ENCODE results near the gene ELF2.
"Not testable (repeated sequence)": the region's sequence is repeated elsewhere in the genome, so short reads cannot be mapped to it uniquely, and the experiment has no call there.

ELF2 gene

DNA sequence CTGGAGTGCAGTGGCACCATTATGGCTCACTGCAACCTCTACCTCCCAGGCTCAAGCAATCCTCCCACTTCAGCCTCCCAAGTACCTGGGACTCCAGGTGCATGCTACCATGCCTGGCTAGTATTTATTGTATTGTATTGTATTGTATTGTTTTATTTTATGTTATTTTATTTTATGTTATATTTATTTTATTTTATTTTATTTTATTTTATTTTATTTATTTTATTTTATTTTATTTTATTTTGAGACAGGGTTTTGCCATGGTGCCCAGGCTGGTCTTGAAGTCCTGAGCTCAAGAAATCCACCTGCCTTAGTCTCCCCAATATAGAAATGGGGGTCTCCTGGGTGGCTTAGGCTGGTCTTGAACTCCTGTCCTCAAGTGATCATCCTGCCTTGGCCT is 42.6 kb downstream of the ELF2 start:
- H3K36me3 ChIP-seq (ENCODE audit: control insufficient read depth, insufficient read depth, low read length, severe bottlenecking) = peaks cover 11% of the 10 kb centered on the region
- no peaks in the 10 kb centered on the region for H3K4me1 ChIP-seq (ENCODE audit: control insufficient read depth, insufficient read depth, low read length)

DNA sequence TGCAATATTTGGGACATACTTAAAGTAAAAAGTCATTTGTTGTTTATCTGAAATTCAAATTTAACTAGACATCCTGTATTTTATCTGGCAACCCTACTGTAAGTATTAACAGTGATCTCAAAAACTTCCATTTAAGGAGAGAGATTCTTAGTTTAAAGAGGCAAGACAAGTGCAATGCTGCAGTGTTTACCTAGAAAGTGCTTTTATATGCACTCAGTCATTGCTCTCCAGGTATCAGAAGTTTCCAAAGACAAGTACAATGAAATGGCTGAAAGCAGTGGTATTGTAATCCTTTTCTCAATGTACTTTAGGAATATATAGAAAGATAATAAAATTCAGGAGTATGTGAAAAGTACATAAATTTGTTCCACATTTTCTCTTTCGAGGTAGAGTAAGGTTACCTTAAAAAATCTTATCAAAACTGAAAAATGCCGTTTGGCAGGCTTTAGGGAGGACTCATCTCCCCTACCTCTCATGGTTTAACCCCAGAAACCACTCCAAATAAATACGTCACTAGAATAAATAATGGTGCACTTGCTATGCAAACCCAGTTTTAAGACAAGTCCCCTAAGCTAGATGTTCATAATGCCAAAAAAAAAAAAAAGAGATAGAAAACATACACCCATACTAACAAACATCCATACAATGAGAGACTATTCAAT is 45.7 kb downstream of the ELF2 start:
- Histone ChIP-seq H3K9ac (ENCODE audit: low read length) (no peak overlapping the region), H3K4me3 (ENCODE audit: low read length) (no peak overlapping the region), H3K27me3 (replicated peaks; ENCODE audit: control insufficient read depth, insufficient read depth, low read length) (no peaks in the 10 kb centered on the region), H3K9me3 (ENCODE audit: control insufficient read depth, low read length) (no peaks in the 10 kb centered on the region), H3K4me1 (ENCODE audit: control insufficient read depth, insufficient read depth, low read length) (no peaks in the 10 kb centered on the region), H3K36me3 (ENCODE audit: control insufficient read depth, insufficient read depth, low read length, severe bottlenecking) (peaks cover 6% of the 10 kb centered on the region)
- no peak for DNase-seq (ENCODE audit: low read depth)

More for the DNA sequence above, 42.6 kb downstream of the ELF2 start:
- H3K27me3 ChIP-seq (replicated peaks; ENCODE audit: control insufficient read depth, insufficient read depth, low read length) = no peaks in the 10 kb centered on the region
- no peak overlapping the region for H3K9ac ChIP-seq (ENCODE audit: low read length)
- H3K9me3 ChIP-seq (ENCODE audit: control insufficient read depth, low read length) = no peaks in the 10 kb centered on the region
- H3K4me3 ChIP-seq (ENCODE audit: low read length) = no peak overlapping the region
- DNase-seq (ENCODE audit: low read depth) = no peak

DNA sequence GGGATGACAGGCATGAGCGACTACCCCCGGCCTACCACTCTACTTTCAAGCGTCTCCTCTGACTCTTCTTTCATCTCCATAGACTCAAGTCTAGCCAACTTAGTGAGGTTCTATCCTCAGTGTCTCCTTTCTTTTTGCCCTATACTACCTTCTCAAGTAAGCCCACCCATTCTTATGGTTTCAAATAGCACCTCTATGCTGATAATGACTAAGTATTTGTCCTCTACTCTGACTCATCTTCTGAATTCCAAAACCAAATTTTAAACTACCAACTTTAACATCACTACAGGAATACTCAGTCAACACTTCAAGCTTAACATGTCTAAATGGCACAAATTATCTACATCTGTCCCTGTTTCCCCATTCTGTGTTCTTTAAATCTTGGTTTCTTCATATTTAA is 47.8 kb downstream of the ELF2 start:
- Histone ChIP-seq H3K9ac (ENCODE audit: low read length) (no peak overlapping the region), H3K36me3 (ENCODE audit: control insufficient read depth, insufficient read depth, low read length, severe bottlenecking) (peaks cover 6% of the 10 kb centered on the region), H3K27me3 (replicated peaks; ENCODE audit: control insufficient read depth, insufficient read depth, low read length) (no peaks in the 10 kb centered on the region), H3K4me1 (ENCODE audit: control insufficient read depth, insufficient read depth, low read length) (no peaks in the 10 kb centered on the region), H3K9me3 (ENCODE audit: control insufficient read depth, low read length) (no peaks in the 10 kb centered on the region), H3K4me3 (ENCODE audit: low read length) (no peak overlapping the region)
- DNase-seq (ENCODE audit: low read depth) = no peak

DNA sequence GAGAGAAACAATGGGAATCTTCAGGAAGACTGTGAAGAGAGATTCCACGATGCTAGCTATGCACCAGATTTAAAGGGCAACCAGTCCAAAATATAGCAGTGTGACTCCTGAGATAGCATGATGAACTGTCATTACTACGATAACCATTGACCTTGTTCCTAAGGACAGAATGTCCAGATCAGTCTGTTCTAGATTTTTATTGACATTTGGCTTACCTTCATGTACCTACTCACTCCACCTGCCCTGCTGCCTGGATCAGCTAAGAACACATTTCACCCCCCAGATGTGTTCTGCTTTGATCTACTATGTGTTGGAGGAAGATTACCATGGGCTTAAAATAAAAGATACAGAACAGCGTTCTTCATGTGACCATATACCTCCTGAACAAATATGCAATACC is 50.1 kb downstream of the ELF2 start:
- Histone ChIP-seq H3K9ac (ENCODE audit: low read length) (no peak overlapping the region), H3K9me3 (ENCODE audit: control insufficient read depth, low read length) (no peaks in the 10 kb centered on the region), H3K27me3 (replicated peaks; ENCODE audit: control insufficient read depth, insufficient read depth, low read length) (no peaks in the 10 kb centered on the region), H3K4me3 (ENCODE audit: low read length) (no peak overlapping the region), H3K4me1 (ENCODE audit: control insufficient read depth, insufficient read depth, low read length) (no peaks in the 10 kb centered on the region), H3K36me3 (ENCODE audit: control insufficient read depth, insufficient read depth, low read length, severe bottlenecking) (no peaks in the 10 kb centered on the region)
- DNase-seq (ENCODE audit: low read depth) = no peak

DNA sequence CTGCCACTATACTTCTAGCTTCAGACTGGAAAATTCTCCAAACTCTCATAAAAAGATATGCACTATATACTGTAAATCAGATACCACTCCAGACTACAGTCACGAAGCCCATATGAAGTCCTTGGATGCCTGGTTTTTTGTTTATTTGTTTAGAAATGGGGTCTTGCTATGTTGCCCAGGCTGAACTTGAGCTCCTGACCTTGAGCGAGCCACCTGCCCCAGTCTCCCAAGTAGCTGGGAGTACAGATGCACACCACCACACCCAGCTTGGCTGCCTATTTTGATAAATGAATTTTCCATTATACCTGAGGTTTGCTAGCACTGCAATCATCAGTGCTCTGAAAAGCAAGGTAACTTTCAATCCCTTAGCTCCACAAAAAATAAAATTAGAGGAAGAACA is 53.1 kb downstream of the ELF2 start:
- no peak for DNase-seq (ENCODE audit: low read depth)
- H3K4me1 ChIP-seq (ENCODE audit: control insufficient read depth, insufficient read depth, low read length) = no peaks in the 10 kb centered on the region
- no peaks in the 10 kb centered on the region for H3K27me3 ChIP-seq (replicated peaks; ENCODE audit: control insufficient read depth, insufficient read depth, low read length)
- H3K9me3 ChIP-seq (ENCODE audit: control insufficient read depth, low read length) = no peaks in the 10 kb centered on the region
- no peaks in the 10 kb centered on the region for H3K36me3 ChIP-seq (ENCODE audit: control insufficient read depth, insufficient read depth, low read length, severe bottlenecking)
- no peak overlapping the region for H3K9ac ChIP-seq (ENCODE audit: low read length)
- no peak overlapping the region for H3K4me3 ChIP-seq (ENCODE audit: low read length)

DNA sequence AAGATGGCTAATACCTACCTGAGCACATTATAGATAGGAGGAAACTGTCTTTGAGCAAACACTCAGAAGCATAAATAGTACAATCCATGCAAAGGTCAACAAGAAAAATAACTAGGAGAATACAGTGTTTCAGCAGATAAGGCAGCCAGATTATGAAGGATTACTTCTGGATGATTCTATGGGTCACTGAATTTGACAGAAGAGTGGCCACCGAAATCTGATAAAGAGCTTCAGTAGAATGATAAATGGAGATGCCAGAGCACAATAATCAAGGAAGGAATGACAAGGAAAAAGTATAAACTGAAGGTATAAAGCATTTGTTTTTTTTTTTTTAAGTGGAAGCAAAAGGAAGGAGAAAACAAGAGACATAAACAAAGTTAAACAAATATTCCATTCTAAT is 58.7 kb downstream of the ELF2 start:
- H3K4me1 ChIP-seq (ENCODE audit: control insufficient read depth, insufficient read depth, low read length) = no peaks in the 10 kb centered on the region
- H3K4me3 ChIP-seq (ENCODE audit: low read length) = no peak overlapping the region
- no peaks in the 10 kb centered on the region for H3K36me3 ChIP-seq (ENCODE audit: control insufficient read depth, insufficient read depth, low read length, severe bottlenecking)
- no peaks in the 10 kb centered on the region for H3K27me3 ChIP-seq (replicated peaks; ENCODE audit: control insufficient read depth, insufficient read depth, low read length)
- H3K9ac ChIP-seq (ENCODE audit: low read length) = no peak overlapping the region
- no peak for DNase-seq (ENCODE audit: low read depth)
- no peaks in the 10 kb centered on the region for H3K9me3 ChIP-seq (ENCODE audit: control insufficient read depth, low read length)

DNA sequence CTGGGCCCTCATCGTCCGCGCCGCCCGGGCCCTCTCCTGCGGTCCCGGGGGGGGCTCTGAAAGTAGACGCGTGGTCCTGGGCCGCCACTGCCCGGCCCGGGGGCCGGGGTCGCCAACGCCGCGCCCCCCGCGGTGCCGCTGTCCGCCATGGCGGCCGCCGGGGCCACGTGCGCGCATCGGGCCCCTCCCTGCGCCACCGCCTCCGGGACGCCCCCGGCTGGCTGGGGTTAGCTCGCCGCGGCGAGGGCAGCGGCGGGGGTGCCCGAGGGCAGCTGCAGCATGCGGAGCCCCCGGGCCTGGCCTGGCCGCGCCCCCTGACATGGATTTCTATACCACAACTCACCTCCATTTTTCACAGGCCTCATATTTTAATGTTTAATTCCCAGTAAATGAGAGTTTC is 61.8 kb downstream of the ELF2 start:
- no peaks in the 10 kb centered on the region for H3K27me3 ChIP-seq (replicated peaks; ENCODE audit: control insufficient read depth, insufficient read depth, low read length)
- H3K9ac ChIP-seq (ENCODE audit: low read length) = no peak overlapping the region
- no peaks in the 10 kb centered on the region for H3K36me3 ChIP-seq (ENCODE audit: control insufficient read depth, insufficient read depth, low read length, severe bottlenecking)
- DNase-seq (ENCODE audit: low read depth) = no peak
- no peaks in the 10 kb centered on the region for H3K9me3 ChIP-seq (ENCODE audit: control insufficient read depth, low read length)
- H3K4me3 ChIP-seq (ENCODE audit: low read length) = no peak overlapping the region
- no peaks in the 10 kb centered on the region for H3K4me1 ChIP-seq (ENCODE audit: control insufficient read depth, insufficient read depth, low read length)

DNA sequence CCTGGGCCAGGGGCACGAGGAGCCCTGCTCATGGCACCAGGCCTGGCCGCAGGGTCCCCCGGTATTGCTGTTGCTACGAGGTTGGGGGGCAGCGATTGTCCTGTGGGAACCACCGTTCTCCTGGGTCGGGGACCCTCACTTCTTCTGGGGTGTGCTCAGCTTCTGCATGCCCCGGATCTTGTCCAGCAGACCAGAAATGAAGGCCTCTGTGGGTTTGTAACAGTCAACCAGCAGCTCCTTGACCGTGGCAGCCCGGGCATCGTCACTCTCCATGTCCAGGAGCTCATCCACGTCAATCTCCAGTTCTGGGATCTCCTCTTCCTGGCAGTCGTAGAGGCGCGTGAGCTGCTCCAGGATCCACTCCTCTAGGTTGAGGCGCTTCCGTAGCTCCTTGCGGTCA is 62.2 kb downstream of the ELF2 start:
- not testable (repeated sequence) for H3K27me3 ChIP-seq (replicated peaks; ENCODE audit: control insufficient read depth, insufficient read depth, low read length); H3K4me1 ChIP-seq (ENCODE audit: control insufficient read depth, insufficient read depth, low read length); H3K9me3 ChIP-seq (ENCODE audit: control insufficient read depth, low read length); H3K36me3 ChIP-seq (ENCODE audit: control insufficient read depth, insufficient read depth, low read length, severe bottlenecking); DNase-seq (ENCODE audit: low read depth); H3K9ac ChIP-seq (ENCODE audit: low read length); H3K4me3 ChIP-seq (ENCODE audit: low read length)

DNA sequence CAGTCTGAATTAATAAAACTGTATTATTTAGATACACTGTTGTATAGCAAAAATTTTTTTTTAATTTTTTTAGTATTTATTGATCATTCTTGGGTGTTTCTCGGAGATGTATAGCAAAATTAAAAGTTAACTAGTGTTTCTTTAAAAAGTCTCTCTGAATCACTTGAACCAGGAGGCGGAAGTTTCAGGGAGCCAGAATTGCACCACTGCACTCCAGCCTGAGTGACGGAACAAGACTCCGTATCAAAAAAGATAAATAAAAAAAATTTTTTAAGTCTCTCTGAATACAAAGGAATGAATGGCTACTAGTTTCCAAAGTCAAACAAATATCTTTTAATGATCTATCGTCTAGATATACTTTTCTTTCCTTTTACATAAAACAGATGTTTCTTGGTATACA is 64.4 kb downstream of the ELF2 start:
- Histone ChIP-seq H3K9me3 (ENCODE audit: control insufficient read depth, low read length) (no peaks in the 10 kb centered on the region), H3K4me1 (ENCODE audit: control insufficient read depth, insufficient read depth, low read length) (no peaks in the 10 kb centered on the region), H3K4me3 (ENCODE audit: low read length) (no peak overlapping the region), H3K9ac (ENCODE audit: low read length) (no peak overlapping the region), H3K36me3 (ENCODE audit: control insufficient read depth, insufficient read depth, low read length, severe bottlenecking) (no peaks in the 10 kb centered on the region), H3K27me3 (replicated peaks; ENCODE audit: control insufficient read depth, insufficient read depth, low read length) (no peaks in the 10 kb centered on the region)
- DNase-seq (ENCODE audit: low read depth) = no peak

DNA sequence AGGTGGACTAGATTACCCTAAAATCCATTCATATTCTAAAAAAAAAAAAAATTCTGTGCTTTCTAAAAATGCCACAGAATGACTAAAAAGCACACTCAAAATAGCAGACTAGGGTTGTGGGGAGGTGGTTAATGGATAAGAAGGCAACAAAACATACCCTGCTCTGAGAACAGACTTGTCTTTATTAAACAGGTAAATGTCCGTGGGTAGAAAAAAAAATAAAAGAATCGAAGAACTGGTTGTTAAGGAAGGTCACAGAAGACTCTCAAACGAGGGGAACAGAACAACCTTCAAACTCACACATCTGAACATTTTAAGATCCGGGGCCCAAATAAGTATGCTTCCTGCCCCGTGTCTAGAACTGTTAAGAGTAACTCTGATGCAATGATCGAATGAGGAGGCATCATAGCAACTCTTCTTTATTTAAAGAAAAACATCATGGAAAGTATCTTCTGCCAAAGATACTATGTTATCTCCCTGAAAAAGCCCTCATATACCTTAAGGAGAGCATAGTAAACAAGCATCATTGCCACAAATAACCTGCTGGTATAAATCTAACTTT is 68.4 kb downstream of the ELF2 start:
- Histone ChIP-seq H3K9ac (ENCODE audit: low read length) (no peak overlapping the region), H3K36me3 (ENCODE audit: control insufficient read depth, insufficient read depth, low read length, severe bottlenecking) (no peaks in the 10 kb centered on the region), H3K4me1 (ENCODE audit: control insufficient read depth, insufficient read depth, low read length) (no peaks in the 10 kb centered on the region), H3K9me3 (ENCODE audit: control insufficient read depth, low read length) (no peaks in the 10 kb centered on the region), H3K27me3 (replicated peaks; ENCODE audit: control insufficient read depth, insufficient read depth, low read length) (no peaks in the 10 kb centered on the region), H3K4me3 (ENCODE audit: low read length) (no peak overlapping the region)
- DNase-seq (ENCODE audit: low read depth) = no peak

DNA sequence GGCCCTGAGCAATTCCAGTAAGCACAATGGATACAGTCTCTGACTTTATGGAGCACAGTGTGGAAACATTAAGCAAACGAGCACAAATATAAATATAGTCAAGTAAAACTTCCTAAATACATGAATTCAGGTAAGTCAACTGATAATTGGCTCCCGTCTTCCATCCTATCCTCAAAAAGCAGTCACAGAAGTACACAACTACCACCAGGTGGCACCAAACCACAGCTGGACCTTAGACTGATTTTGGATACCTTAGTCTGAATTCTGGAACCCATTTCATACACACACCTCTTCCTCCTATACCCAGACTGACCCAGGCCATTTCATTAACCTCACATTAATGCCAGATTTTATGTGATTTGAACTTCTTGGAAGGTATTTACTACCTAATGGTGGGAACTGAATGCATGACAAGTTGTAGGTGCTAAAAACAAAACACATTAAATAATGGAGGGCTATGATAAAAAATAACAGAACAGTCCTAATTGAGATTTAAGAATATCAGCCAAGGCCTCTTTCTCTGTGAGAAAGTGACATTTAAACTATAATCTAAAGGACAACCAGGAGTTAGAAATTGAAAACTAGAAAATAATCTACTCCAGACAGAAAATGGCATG is 77.5 kb downstream of the ELF2 start:
- no peak overlapping the region for H3K9ac ChIP-seq (ENCODE audit: low read length)
- H3K4me1 ChIP-seq (ENCODE audit: control insufficient read depth, insufficient read depth, low read length) = no peaks in the 10 kb centered on the region
- no peaks in the 10 kb centered on the region for H3K9me3 ChIP-seq (ENCODE audit: control insufficient read depth, low read length)
- DNase-seq (ENCODE audit: low read depth) = peak; percentile 94
- H3K4me3 ChIP-seq (ENCODE audit: low read length) = no peak overlapping the region
- H3K36me3 ChIP-seq (ENCODE audit: control insufficient read depth, insufficient read depth, low read length, severe bottlenecking) = no peaks in the 10 kb centered on the region
- no peaks in the 10 kb centered on the region for H3K27me3 ChIP-seq (replicated peaks; ENCODE audit: control insufficient read depth, insufficient read depth, low read length)

DNA sequence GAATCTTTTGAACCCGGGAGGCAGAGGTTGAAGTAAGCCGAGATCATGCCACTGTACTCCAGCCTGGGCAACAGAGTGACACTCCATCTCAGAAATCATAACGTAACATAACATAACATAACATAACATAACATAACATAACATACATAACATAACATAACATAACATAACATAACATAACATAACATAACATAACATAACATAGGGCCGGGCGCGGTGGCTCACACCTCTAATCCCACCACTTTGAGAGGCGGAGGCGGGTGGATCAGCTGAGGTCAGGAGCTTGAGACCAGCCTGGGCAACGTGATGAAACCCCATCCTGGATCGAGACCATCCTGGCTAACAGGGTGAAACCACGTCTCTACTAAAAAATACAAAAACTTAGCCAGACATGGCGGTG is 84.7 kb downstream of the ELF2 start:
- Histone ChIP-seq H3K4me1 (ENCODE audit: control insufficient read depth, insufficient read depth, low read length) (no peaks in the 10 kb centered on the region), H3K36me3 (ENCODE audit: control insufficient read depth, insufficient read depth, low read length, severe bottlenecking) (no peaks in the 10 kb centered on the region), H3K27me3 (replicated peaks; ENCODE audit: control insufficient read depth, insufficient read depth, low read length) (no peaks in the 10 kb centered on the region), H3K9ac (ENCODE audit: low read length) (no peak overlapping the region), H3K9me3 (ENCODE audit: control insufficient read depth, low read length) (no peaks in the 10 kb centered on the region), H3K4me3 (ENCODE audit: low read length) (no peak overlapping the region)
- no peak for DNase-seq (ENCODE audit: low read depth)
